Astrocyte (in vitro differentiated cells and primary cell): ENCODE results near the gene SNX24. TPM values are rescaled to one million over a fixed set of nuclear protein-coding genes. Genes with fewer than 3 reads are reported as not detected.

Experiments
- DNase-seq: peaks from one replicate; pipeline ENCODE4 v3.0.0-alpha.2; 2010; ENCODE audit warnings: low read depth
- FAIRE-seq: peaks from 2 replicates; lab custom pipeline; 2011; peaks lifted over from hg19 to GRCh38; lab: Jason Lieb, UNC
- H2AFZ ChIP-seq: 2 replicates; pipeline ENCODE4 v1.6.0; 2012; ENCODE audit warnings: low read depth, low read length, inconsistent platforms
- H3K27ac ChIP-seq: 2 replicates; pipeline ENCODE4 v1.5.1; 2011; ENCODE audit warnings: low read depth, low read length, inconsistent platforms
- H3K27me3 ChIP-seq: 2 replicates; pipeline ENCODE4 v1.6.0; 2011; ENCODE audit warnings: low read length, inconsistent platforms; ENCODE audit not compliant: insufficient read depth
- H3K36me3 ChIP-seq: 2 replicates; pipeline ENCODE4 v1.5.1; 2011; ENCODE audit warnings: low read length, inconsistent platforms; ENCODE audit not compliant: insufficient read depth
- H3K4me1 ChIP-seq: 2 replicates; pipeline ENCODE4 v1.5.1; 2011; ENCODE audit warnings: low read length, inconsistent platforms; ENCODE audit not compliant: insufficient read depth
- H3K4me2 ChIP-seq: 2 replicates; pipeline ENCODE4 v1.6.0; 2012; ENCODE audit warnings: low read length, inconsistent platforms
- H3K4me3 ChIP-seq: 2 replicates; pipeline ENCODE4 v1.5.1; 2011; ENCODE audit warnings: low read depth, mild to moderate bottlenecking, low read length, inconsistent platforms; ENCODE audit not compliant: insufficient read depth
- H3K79me2 ChIP-seq: 2 replicates; pipeline ENCODE4 v1.6.0; 2012; ENCODE audit warnings: mild to moderate bottlenecking, low read length, inconsistent platforms; ENCODE audit not compliant: insufficient read depth
- H3K9ac ChIP-seq: 2 replicates; pipeline ENCODE4 v1.6.0; 2012; ENCODE audit warnings: mild to moderate bottlenecking, low read length, inconsistent platforms
- H3K9me3 ChIP-seq: 2 replicates; pipeline ENCODE4 v1.5.1; 2012; ENCODE audit warnings: low read depth, mild to moderate bottlenecking, low read length, inconsistent platforms; ENCODE audit not compliant: insufficient read depth
- H4K20me1 ChIP-seq: 2 replicates; pipeline ENCODE4 v1.6.0; 2012; ENCODE audit warnings: low read length, inconsistent platforms; ENCODE audit not compliant: insufficient read depth
- H3K27ac Mint-ChIP-seq: one replicate; pipeline ENCODE4 v1.8.0; 2021; ENCODE audit warnings: mild to moderate bottlenecking, mixed read lengths; ENCODE audit not compliant: unreplicated experiment
- H3K27me3 Mint-ChIP-seq: one replicate; pipeline ENCODE4 v1.8.0; 2021; ENCODE audit warnings: low read depth, mixed read lengths; ENCODE audit not compliant: unreplicated experiment
- H3K36me3 Mint-ChIP-seq: one replicate; pipeline ENCODE4 v1.8.0; 2021; ENCODE audit warnings: low read depth, mixed read lengths; ENCODE audit not compliant: unreplicated experiment
- H3K4me1 Mint-ChIP-seq: one replicate; pipeline ENCODE4 v1.8.0; 2021; ENCODE audit warnings: low read depth, mixed read lengths; ENCODE audit not compliant: unreplicated experiment
- H3K4me3 Mint-ChIP-seq: one replicate; pipeline ENCODE4 v1.8.0; 2021; ENCODE audit warnings: mild to moderate bottlenecking, moderate library complexity, mixed read lengths; ENCODE audit not compliant: unreplicated experiment
- H3K9me3 Mint-ChIP-seq: one replicate; pipeline ENCODE4 v1.8.0; 2021; ENCODE audit warnings: mild to moderate bottlenecking, mixed read lengths; ENCODE audit not compliant: unreplicated experiment
- EZH2 ChIP-seq: IDR thresholded peaks from 2 replicates; pipeline ENCODE4 v1.6.1; 2012; ENCODE audit warnings: mild to moderate bottlenecking, low read length, inconsistent platforms; ENCODE audit not compliant: insufficient read depth
- total RNA-seq: library from RNA; stranded (reverse); gene quantifications from 2 replicates; pipeline ENCODE4 v1.2.1, GENCODE V29; 2021
- TF ChIP-seq, protein P1 (sequence below): IDR thresholded peaks from 2 replicates; pipeline ENCODE4 v1.5.1; 2011; ENCODE audit warnings: low read depth, mild to moderate bottlenecking, inconsistent platforms, low read length, moderate library complexity; ENCODE audit not compliant: insufficient read depth

SNX24 gene
- total RNA-seq, 1 donor from 2014 or later, result 44.6 TPM

DNA sequence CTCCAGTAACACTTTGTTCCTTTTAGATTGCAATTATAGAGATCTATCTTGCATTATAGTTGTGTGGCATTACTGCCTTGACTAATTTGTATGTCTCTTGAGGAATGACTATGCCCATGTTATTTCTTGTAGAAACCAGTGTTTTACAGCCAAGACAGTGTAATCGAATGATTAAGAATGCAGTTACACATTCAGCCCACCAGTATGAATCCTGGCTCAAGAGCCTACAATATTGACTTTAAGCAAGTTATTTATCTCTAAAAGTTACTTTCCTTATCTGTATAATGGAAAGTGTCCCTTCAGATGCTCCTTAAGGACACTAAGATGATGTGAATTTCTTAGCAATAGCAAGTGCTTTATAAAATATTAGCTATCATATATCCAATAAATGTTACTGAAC, 9.7 kb upstream of the SNX24 start:
- no peak overlapping the region for H3K4me3 Mint-ChIP-seq
- H3K27ac Mint-ChIP-seq, result no peak overlapping the region
- Histone ChIP-seq H4K20me1 (no peaks in the 10 kb centered on the region), H3K79me2 (no peaks in the 10 kb centered on the region), H3K4me2 (no peak overlapping the region), H3K9me3 (no peaks in the 10 kb centered on the region), H3K4me1 (no peaks in the 10 kb centered on the region), H3K27ac (no peak overlapping the region), H3K36me3 (no peaks in the 10 kb centered on the region), H3K27me3 (no peaks in the 10 kb centered on the region), H3K4me3 (no peak overlapping the region), H2AFZ (no peak overlapping the region), H3K9ac (no peak overlapping the region)
- peaks cover 7% of the 10 kb centered on the region for H3K4me1 Mint-ChIP-seq
- peaks cover 3% of the 10 kb centered on the region for H3K36me3 Mint-ChIP-seq
- no peak for FAIRE-seq
- H3K9me3 Mint-ChIP-seq, result no peaks in the 10 kb centered on the region
- TF ChIP-seq, protein P1, sequence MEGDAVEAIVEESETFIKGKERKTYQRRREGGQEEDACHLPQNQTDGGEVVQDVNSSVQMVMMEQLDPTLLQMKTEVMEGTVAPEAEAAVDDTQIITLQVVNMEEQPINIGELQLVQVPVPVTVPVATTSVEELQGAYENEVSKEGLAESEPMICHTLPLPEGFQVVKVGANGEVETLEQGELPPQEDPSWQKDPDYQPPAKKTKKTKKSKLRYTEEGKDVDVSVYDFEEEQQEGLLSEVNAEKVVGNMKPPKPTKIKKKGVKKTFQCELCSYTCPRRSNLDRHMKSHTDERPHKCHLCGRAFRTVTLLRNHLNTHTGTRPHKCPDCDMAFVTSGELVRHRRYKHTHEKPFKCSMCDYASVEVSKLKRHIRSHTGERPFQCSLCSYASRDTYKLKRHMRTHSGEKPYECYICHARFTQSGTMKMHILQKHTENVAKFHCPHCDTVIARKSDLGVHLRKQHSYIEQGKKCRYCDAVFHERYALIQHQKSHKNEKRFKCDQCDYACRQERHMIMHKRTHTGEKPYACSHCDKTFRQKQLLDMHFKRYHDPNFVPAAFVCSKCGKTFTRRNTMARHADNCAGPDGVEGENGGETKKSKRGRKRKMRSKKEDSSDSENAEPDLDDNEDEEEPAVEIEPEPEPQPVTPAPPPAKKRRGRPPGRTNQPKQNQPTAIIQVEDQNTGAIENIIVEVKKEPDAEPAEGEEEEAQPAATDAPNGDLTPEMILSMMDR, result no peak
- no peak for TF ChIP-seq EZH2
- no peaks in the 10 kb centered on the region for H3K27me3 Mint-ChIP-seq
- no peak for DNase-seq

DNA sequence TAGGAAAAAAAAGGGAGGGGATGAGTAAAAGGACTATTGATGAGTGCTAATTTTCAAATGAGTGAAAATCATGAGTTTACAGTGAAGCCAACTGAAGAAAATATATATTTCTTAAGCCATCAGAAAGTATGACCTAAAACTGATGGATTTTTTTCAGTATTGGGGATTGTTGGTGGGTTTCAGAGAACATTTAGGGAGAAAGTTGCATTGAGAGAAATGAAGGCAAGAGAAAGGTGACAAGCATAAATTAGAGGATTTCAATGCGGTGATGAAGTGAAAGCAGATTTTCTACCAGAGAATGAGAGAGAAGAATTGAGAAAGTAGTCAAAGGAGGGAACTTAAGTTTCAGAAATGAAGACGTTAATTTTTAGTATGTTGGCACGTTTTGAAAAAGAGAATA, 8.5 kb upstream of the SNX24 start:
- no peaks in the 10 kb centered on the region for H3K4me1 ChIP-seq
- FAIRE-seq (no peak), DNase-seq (no peak)
- H3K9me3 Mint-ChIP-seq, result no peaks in the 10 kb centered on the region
- no peak overlapping the region for H3K9ac ChIP-seq
- no peaks in the 10 kb centered on the region for H3K36me3 Mint-ChIP-seq
- H3K4me3 ChIP-seq, result no peak overlapping the region
- no peak overlapping the region for H3K4me3 Mint-ChIP-seq
- H3K27me3 Mint-ChIP-seq, result no peaks in the 10 kb centered on the region
- no peak overlapping the region for H3K27ac ChIP-seq
- no peak for TF ChIP-seq EZH2
- TF ChIP-seq, protein P1, result no peak
- H2AFZ ChIP-seq, result no peak overlapping the region
- no peak overlapping the region for H3K27ac Mint-ChIP-seq
- no peak overlapping the region for H3K4me2 ChIP-seq
- no peaks in the 10 kb centered on the region for H3K36me3 ChIP-seq
- H3K9me3 ChIP-seq, result no peaks in the 10 kb centered on the region
- H4K20me1 ChIP-seq, result no peaks in the 10 kb centered on the region
- H3K27me3 ChIP-seq, result no peaks in the 10 kb centered on the region
- peaks cover 7% of the 10 kb centered on the region for H3K4me1 Mint-ChIP-seq
- H3K79me2 ChIP-seq, result no peaks in the 10 kb centered on the region

DNA sequence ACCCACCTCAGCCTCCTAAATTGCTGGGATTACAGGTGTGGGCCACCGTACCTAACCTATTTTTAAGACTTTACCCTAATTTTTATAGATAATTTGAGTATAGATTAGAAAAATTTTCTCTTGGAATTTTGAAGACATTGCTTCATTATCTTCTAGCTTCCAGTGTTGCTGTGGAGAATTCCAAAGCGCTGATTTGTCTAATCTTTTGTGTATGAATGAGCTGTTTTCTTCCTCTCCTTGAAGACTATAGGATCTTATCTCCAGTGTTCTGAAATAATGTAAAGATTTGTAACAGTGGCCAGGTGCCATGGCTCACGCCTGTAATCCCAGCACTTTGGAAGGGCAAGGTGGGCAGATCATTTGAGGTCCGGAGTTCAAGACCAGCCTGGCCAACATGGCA, 5.7 kb upstream of the SNX24 start:
- Histone ChIP-seq H3K79me2 (no peaks in the 10 kb centered on the region), H3K4me3 (no peak overlapping the region), H3K36me3 (no peaks in the 10 kb centered on the region), H2AFZ (no peak overlapping the region), H3K27ac (no peak overlapping the region), H3K9ac (no peak overlapping the region), H3K4me2 (no peak overlapping the region), H3K4me1 (peaks cover 5% of the 10 kb centered on the region), H3K9me3 (no peaks in the 10 kb centered on the region), H3K27me3 (no peaks in the 10 kb centered on the region), H4K20me1 (no peaks in the 10 kb centered on the region)
- no peaks in the 10 kb centered on the region for H3K36me3 Mint-ChIP-seq
- no peak overlapping the region for H3K27ac Mint-ChIP-seq
- no peak for DNase-seq
- H3K4me3 Mint-ChIP-seq, result no peak overlapping the region
- H3K27me3 Mint-ChIP-seq, result no peaks in the 10 kb centered on the region
- no peaks in the 10 kb centered on the region for H3K9me3 Mint-ChIP-seq
- no peak for FAIRE-seq
- peaks cover 11% of the 10 kb centered on the region for H3K4me1 Mint-ChIP-seq
- no peak for TF ChIP-seq EZH2
- TF ChIP-seq, protein P1, result no peak
